ENCODE measurements around the gene ADCYAP1R1.

Gene ADCYAP1R1

DNA sequence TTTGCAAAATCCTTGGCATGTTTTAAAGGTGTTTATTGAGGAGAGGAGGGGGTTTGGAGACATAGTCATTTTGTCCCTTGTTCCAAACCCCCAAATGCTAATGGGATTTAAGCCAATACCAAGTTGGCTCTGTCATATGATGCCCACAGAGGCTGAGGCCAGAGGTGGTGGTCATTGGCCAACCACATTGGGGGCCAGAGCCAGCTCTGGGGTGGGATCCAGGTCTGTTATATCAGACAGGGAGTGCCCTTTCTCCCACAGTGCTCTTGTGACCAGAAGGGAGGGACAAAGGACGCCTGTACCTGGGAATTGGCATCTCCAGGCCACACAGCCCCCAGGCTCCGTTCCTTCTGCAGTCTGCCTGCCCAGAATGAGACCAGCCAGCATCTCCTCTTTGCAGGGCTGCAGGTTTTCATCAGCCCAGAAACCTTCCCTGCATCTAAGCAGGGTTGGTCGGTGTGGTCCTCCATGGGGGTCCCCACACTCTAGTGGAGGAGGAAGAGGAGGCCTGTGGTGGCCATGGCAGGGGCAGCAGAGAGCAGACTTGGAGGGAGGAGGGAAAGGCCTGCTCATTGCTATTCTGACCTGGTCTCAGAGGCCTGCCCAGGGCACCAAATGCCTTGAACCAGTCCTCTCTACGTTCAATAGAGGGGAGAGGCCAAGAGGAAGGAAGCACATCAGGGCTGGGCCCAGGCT is 17.9 kb downstream of the ADCYAP1R1 start:
- no peak for DNase-seq

DNA sequence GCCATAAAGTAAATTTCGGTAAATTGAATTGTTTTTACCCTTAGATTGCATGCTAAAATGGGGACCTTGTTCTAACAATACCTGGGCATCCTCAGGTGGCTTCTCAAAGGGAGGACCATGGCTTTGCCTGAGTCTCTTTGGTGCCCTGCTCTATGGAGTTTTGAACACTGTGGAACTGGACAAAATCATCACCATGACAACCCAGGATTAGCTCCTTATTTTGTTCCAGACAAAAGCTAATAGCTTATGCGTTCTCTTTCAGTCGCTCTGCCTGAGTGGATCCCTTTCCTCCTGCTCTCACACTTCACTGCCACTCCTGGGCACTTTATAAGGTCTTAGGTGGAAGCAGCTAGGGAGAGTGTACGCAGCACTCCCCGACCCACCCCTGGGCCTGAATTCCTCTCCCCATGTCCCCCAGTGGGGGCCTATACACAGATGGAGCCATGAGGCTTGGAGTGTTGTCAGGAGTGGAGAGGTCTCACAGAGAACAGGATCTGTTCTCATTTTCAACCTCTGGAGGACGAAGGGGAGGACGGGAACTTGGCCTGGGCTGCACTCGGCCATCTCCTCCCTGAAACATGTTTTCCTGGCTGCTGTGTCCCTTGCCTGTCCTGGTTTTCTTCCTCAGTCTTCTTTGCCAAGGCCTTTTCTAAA is 19.0 kb downstream of the ADCYAP1R1 start:
- DNase-seq: no peak

DNA sequence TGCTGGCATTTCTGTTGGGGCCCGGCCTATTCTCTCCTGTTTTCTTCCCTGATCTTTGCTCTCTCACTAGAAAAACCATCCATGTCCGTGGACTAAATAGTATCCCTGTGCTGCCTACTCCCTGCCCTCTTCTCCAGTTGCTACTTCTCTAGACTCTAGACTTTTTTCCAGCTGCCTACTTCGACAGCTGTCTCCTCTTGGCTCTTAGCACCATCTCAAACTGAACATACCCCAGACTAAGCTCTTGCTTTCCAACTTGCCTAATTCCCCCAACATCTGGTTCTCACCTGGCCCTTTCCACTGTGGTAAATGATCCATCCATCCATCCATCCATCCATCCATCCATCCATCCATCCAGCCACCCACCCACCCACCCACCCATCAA is 19.5 kb downstream of the ADCYAP1R1 start:
- no peak for DNase-seq

DNA sequence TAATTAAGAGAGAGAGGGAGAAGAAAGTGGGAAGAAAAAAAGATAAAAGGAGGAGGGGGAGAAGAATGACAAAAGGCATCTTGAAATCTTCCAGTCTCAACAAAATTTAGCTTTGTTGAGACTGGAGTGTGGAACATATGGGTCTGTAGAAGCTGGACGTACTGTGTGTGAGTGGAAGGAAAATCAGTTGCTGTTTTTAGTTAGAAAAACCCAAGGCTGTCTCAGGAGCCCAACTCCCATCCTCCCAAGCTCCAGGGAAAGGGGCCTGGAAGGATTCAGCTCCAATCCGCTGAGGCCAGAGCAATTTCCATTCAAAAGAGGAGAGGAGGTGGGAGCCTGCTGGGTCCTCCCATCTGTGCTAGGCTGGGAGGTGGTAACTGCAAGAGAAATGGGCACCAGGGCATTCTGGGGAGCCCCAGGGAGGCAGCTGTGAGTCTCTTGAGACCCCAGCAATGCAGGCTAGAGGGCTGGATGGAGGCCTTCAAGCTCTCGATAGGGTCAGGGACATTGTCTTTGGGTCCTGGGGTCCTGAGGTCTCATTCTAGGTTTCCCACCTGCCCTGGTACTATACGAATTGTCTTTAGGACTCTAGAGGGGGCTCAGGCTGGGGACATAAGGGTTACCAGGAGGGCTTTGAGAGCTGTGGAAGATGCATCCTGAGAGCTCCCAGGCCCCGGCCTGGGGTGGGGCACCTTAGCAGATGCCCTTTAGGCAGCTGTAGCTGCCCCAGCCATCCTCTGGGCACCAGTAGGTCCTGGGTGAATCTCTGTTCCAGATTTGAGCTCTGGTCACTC is 21.4 kb downstream of the ADCYAP1R1 start:
- no peak for DNase-seq

DNA sequence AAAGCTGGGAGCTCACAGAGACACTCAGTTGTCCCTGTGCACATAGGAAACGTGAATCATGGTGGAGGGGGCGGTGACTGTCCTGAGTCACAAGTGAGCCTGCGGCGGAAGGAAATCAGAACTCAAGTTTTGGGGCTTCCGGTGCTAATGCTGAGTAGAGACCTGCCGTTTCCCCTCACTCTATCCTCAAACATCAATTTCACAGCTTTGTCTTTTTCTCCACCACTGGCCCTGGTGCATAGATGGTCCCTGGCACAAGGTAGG is 21.9 kb downstream of the ADCYAP1R1 start:
- DNase-seq: no peak

DNA sequence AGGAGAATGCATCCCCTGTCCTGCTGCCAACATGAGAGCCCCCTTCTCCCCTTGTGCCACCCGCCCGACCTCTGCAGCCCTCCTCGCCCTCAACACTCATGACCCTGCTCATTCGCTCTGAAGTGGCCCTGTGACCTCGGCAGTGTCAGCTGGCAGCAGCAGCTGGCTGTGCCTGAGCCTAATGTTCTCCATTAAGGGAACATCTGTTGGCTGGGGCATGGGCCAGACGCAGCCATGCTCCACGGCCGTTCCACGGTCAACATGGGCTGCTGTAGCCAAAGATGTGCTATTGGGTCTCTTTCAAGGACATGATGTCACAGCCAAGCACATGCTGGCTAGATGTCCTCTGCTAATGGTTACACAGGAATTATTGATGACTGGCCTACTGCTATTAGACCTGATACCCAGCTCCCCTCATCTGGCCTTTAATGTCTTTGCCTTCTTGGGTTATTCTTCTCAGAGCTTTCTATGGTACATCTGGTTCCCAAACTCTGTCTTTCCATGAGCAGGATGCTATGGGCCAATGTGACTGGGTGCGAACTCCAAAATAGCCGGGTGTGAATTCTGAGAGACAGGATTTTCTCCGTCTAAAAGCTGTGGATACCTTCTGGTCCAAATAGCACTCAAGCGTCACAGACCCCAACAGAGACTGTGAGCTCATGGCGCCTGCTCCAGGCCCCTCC is 22.4 kb downstream of the ADCYAP1R1 start:
- DNase-seq: no peak

DNA sequence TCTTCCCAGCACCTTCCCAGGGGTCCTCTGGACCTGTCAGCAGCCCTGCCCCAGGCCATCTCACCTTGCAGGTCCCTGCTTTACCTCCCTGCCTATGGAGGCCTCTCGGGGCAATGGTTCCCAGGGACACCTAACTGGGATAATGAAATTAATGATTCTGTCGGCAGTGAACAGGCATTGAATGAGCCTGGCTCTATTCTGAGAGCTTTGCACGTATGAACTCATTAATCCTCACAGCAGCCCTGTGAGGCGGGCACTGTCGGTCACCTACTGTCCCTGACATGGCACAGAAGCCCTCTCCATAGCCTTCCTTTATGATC is 22.9 kb downstream of the ADCYAP1R1 start:
- DNase-seq: no peak

DNA sequence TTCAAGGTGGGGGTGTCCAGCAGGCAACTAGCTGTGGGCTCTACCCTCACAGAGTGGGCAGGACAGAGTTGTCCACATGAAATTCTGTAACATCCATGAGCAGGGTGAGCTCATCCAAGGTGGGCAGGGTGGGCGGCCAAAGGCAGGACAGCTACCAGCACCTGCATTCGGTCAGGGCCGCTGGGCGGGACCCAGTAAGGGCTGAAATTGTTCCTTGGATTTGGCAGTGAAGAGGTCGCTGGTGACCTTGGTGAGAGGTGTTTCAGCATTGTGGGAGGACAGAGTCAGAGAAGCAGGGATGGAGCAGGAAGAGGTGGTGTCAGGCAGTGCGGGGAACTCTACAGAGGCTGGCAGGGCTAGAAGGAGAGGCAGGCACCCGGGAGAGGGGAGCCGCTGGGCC is 23.9 kb downstream of the ADCYAP1R1 start:
- DNase-seq: no peak

DNA sequence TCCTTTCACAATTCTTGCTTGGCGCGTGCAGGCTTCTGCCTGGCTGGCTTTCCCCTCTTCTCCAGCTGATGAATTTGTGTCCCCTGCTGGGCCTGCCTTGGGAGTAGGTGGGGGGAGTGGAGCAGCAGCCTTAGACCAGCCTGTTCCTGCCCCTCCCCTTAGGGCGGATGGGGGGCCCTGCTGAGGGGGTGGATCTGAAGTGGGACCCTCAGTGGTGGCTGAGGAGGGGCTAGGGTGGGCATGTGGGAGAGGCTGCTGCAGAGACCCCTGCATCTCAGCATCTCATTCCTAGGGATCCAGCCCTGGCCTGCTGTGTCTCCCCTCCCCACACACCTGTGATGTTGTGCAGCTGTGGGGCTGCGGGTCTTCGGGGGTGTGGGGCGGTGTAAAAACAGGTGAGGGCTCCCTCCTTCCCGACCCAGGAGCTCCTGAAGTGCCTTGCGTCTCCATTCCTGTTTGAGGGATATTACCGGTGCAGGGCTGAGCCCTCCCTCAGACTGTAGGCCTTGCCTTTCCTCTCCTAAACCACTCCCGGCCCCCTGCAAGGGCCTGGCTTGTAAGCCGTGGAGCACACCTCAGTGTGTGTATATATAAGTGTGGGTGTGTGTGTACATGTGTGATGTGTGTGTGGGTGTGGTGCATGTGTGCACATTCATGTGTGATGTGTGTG is 24.7 kb downstream of the ADCYAP1R1 start:
- DNase-seq: no peak

DNA sequence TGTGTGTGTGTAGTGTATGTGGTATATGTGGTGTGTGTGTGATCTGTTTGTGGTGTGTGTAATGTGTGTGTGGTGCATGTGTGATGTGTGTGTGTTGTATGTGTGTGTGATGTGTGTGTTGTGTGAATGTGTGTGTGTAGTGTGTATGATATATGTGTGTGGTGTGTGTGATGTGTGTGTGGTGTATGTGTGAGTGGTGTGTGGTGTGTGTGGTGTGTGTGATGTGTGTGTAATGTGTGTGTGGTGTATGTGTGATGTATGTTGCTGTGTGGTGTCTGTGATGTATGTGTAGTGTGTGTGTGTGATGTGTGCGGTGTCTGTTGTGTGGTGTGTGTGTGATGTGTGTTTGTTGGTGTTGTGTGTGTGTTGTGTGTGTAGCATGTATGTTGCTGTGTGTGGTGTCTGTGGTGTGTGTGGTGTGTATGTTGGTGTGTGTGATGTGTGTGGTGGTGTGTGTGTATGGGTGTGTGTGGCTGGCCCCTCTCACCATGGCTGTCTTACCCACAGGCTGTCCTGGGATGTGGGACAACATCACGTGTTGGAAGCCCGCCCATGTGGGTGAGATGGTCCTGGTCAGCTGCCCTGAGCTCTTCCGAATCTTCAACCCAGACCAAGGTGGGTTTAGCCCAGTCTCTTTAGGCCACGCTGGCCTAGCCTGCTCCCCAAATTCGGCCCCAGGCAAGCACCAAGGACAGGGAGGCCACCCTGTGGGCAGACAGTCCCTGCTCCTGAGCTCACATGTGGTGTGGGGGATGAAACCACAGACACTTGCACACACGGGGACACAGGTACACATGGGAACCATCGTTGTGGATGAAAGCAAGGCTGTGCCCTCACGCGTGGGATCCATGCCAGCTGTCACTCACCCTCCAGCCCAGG is 25.6 kb downstream of the ADCYAP1R1 start:
- DNase-seq: no peak

DNA sequence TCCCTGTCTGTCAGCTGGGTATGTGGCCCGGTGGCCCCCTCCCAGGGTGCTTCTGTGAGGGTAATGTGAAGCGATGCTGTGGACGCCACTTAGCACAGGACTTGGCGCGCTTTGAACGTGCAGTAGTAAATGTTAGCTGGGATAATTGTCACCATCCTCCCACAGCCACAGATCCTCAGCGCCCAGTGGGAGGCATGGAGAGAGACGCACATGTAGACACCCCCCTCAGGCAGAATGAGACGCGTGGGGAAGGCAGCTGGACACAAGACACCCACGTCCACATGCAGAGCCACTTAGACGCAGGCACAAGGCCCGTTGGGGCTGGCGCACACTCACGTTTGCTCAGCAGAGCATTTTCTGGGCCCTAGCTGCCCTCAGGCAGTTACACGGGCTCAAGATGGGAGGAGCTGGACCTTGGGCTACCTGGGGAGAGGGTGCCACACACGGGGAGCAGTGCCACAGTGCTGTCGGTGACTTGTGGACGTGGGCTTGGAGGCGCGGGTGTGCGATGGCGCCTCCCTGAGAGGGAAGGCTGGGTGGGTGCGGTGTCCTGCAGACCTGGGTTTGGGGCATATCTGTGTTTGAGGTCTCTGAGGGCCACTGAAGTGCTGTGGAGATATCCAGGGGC is 26.4 kb downstream of the ADCYAP1R1 start:
- DNase-seq: no peak

DNA sequence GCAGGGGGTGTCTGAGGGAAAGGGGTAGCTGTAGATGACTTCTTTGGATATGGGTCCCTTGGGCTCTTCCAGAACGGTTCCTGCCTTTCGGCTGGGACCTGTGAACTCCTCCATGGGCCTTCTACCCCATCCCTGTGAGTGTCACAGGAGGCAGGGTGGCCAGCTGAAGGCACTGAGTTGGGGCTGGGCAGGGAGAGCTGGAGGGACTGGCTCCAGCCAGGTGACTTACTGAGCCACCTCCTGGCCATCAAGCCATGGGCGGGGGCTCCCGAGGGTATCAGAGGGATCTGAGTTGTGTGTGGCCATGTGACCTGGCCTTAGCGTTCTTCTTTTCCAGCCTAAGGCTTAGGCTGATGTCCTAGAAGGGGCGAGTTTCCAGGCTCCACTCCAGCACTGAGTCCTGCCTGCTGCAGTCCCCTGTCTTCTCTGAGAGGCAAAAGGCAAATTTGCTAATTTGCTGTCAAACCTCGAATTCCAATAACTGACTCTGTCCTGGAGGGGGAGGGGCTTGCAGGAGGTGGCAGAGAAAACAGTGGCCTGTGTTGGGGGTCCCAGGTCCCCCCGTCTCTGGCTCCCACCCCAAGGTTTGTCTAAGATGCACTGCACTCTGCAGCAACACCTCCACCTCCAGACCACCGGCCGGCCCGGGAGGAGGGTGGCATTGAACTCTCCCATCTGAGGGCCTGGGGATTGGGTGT is 27.2 kb downstream of the ADCYAP1R1 start:
- no peak for DNase-seq

DNA sequence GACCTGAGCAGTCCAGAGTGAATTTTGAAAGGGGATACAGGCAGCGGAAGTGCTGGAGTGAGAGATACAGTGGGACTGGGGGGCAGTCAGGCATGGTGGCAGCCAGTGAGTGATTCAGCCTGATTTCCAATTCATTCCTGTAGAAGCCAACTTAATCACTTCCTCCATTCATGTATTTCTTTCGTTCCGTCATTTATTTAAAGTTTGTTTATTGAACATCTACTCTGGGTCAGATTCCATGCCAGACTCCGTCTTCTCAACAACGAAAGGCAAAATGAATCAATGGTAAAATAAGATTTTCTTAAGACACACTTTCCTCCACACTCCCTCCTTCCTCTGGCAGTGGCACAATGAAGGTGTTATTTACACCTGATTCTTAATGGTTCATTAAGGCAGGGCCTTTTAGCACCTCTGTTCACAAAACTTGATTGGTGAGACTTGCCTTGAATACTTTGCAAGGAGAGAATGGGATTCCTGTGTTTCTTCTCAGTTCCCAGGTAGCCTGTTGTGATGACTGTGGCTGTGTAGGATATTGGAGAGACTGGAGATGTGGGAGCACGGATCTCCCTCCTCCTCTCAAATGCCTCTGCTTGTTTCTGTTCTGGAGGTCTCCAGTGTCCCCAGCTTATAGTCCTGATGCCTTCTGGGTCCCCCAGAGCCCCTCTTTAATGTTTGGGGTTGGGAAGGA is 27.9 kb downstream of the ADCYAP1R1 start:
- no peak for DNase-seq

DNA sequence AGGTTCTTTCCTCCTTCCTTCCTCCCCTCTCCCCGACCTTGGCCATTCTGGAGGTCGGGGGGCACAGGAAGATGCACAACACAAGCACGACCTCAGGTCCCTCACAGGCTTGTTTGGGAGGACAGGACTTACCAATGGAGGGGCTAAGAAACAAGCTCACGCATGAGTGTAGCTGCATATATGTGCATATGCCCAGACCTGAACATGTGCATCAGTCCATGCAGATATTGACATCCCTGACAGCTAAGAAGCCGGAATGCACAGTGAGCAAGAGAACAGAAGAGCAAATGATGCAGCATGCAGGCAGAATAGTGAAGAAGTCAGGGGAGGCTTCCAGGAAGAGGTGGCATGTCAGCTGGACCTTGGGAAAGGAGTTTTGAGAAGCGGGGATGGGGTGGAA is 28.7 kb downstream of the ADCYAP1R1 start:
- no peak for DNase-seq

DNA sequence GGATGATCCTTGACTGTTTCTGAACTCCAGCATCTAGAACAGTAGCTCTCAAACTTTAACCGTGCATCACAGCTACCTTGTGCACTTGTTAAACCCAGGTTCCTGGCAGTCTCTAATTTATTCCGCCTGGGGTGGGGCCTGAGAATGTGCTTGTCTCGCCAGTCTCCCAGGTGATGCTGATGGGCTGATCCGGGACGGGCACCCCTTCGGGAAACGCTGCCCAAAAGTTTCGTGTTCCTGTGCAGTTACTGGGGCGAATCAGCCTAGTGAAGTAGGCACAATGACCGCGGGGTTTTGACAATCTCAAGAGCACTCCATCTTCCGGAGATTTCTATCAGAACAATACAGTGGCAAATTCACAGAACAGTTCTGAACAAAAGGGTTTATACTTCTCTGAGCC is 29.9 kb downstream of the ADCYAP1R1 start:
- no peak for DNase-seq

DNA sequence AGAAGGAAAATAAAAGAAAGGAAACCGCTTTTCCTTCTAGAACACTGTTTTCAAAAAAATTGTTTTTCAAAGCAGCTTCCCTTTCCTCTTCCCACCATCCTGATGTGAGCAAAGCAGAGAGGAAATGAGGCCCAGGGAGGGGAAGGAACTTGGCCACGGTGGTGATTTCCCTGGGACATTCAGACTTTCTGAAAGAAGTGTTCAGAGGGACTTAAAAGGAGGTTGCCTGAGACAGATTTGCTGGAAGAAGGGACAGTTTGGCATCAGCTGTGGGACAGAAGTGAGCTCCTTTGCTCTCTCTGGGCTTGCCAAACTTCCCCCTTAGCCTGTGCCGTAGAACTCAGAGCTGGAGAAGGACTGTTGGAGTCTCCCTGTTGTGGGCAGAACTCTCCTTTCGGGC is 30.3 kb downstream of the ADCYAP1R1 start:
- no peak for DNase-seq

DNA sequence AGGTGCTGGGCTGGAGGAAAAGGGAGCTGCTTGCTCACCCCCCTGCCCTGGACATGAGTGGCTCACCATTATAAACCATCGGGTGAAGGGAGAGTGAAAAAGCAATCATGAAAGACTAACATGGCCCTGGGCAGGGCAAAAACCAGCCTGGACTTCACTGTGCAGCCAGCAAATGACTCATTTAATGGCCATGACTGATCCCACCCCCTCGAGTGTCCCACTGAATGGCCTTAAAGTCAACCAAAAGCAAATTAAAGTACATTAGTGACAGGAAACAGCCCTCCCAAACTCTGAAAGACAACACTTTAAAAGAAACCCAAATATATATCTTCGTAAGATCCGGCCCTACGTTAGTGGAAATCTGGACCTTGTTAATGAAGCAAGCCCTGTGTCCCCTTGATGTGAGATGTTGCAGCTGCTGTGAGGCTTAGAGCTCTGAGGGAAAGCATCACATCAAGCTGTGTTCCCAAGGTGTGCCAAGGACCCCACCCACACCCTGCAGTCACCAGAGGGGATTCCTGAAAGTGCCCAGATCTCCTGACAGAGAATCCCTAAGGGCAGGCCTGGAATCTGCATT is 31.2 kb downstream of the ADCYAP1R1 start:
- DNase-seq: no peak

DNA sequence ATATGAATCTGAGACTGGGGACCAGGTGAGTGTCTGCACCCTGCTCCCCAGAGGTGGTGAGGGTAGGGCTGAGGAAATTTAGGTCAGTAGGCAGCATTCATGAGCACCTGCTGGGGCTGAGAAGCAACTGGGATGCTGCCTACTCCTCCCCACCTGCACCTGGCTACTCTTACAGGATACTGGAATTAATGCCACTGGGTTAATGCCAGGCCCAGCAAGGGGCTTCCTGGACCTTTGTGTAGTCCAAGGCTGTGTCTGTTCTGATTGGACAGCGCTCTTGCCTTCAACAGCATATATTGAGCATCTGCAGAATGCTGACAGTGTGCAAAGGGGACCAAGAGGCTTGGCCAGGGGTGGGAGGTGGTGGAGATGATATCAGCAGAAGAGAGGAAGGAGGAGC is 32.1 kb downstream of the ADCYAP1R1 start:
- DNase-seq: no peak

DNA sequence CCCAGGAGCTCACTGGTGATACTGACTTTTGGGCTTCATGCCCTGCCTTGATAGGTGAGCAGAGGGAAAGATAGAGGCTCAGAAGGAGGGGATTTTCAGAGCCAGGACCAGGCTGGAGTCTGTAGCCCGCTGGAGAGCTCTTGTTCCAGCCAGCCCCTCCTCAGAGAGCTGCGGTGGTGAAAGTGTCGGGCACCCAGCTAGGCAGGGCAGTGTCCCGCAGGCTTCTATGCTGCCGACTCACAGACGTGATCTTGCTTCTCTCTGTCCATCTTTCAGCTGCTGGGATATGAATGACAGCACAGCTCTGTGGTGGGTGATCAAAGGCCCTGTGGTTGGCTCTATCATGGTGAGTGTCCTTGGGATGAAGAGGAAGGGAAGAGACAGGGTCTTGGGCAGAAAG is 35.2 kb downstream of the ADCYAP1R1 start:
- no peak for DNase-seq

DNA sequence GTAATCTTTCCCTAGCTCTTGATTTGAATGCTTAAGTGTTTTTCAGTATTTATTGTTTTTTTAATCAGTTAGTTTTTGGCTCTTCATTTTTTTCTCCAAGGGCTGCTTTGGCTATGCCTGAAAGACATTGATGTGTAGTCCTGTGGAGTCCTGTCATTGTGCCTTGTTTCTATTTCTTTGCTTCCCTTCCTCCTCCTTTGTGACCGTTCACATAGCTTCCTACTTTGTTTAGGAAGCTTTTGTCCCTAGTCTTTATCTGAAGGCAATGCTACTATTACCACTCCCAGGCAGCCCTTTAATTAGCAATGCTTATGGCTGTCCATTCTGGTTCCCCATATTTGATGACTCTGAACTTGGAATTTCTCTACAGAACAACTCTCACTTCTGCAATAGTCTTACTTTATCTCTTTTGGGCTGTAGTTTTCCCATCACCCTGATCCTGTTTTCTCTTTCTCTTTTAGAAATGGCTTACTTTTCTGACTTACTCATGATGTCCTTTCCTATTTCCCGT is 39.9 kb downstream of the ADCYAP1R1 start:
- DNase-seq: no peak

Measured in hematopoietic multipotent progenitor cell treated with erythropoietin and hydrocortisone succinate and interleukin-3 and kit ligand, for 8 days (in vitro differentiated cells).